Measurements from ENCODE around the gene MBD5.
"Not testable (repeated sequence)": the region's sequence is repeated elsewhere in the genome, so short reads cannot be mapped to it uniquely, and the experiment has no call there.

MBD5 gene

GRCh38 chr2:148021059-148021861 is at the start of gene MBD5:
Gene MBD5, plus strand, starts transcription at chr2:148021091.
- peak; percentile 11 for DNase-seq (ENCODE audit: low spot score)

- DNase-seq (ENCODE audit: low spot score): no peak
These were observed 44.8 kb upstream of the MBD5 start for GRCh38 chr2:147976102-147976501.

GRCh38 chr2:147977679-147978078 is 43.2 kb upstream of the MBD5 start:
- no peak for DNase-seq (ENCODE audit: low spot score)

- no peak for DNase-seq (ENCODE audit: low spot score)
These were observed 39.9 kb upstream of the MBD5 start for GRCh38 chr2:147980940-147981528.

GRCh38 chr2:147989102-147989501 is 31.8 kb upstream of the MBD5 start:
- no peak for DNase-seq (ENCODE audit: low spot score)

- DNase-seq (ENCODE audit: low spot score): peak; percentile 5
These were observed 31.0 kb upstream of the MBD5 start for GRCh38 chr2:147989809-147990403.

GRCh38 chr2:147994965-147995364 is 25.9 kb upstream of the MBD5 start:
- DNase-seq (ENCODE audit: low spot score): not testable (repeated sequence)

- no peak for DNase-seq (ENCODE audit: low spot score)
These were observed 24.1 kb upstream of the MBD5 start for GRCh38 chr2:147996828-147997227.

GRCh38 chr2:147998203-147998602 is 22.7 kb upstream of the MBD5 start:
- DNase-seq (ENCODE audit: low spot score): no peak

- no peak for DNase-seq (ENCODE audit: low spot score)
These were observed 21.8 kb upstream of the MBD5 start for GRCh38 chr2:147999126-147999525.

GRCh38 chr2:148000095-148000494 is 20.8 kb upstream of the MBD5 start:
- DNase-seq (ENCODE audit: low spot score): no peak

- not testable (repeated sequence) for DNase-seq (ENCODE audit: low spot score)
These were observed 18.5 kb upstream of the MBD5 start for GRCh38 chr2:148002420-148002819.

- no peak for DNase-seq (ENCODE audit: low spot score)
These were observed 14.5 kb upstream of the MBD5 start for GRCh38 chr2:148006249-148007007.

GRCh38 chr2:148007219-148007900 is 13.5 kb upstream of the MBD5 start:
- DNase-seq (ENCODE audit: low spot score): no peak

GRCh38 chr2:148008411-148008810 is 12.5 kb upstream of the MBD5 start:
- not testable (repeated sequence) for DNase-seq (ENCODE audit: low spot score)

- DNase-seq (ENCODE audit: low spot score): no peak
These were observed 7.0 kb upstream of the MBD5 start for GRCh38 chr2:148013876-148014275.

GRCh38 chr2:148014616-148015015 is 6.3 kb upstream of the MBD5 start:
- DNase-seq (ENCODE audit: low spot score): no peak

GRCh38 chr2:148020111-148021058 is 506 bp upstream of the MBD5 start, which contains the start of gene ORC4:
Gene ORC4, minus strand, starts transcription at chr2:148020737. Its CDS starts 44,779 bp downstream, at chr2:147975958.
- peak; percentile 64 for DNase-seq (ENCODE audit: low spot score)

- no peak for DNase-seq (ENCODE audit: low spot score)
These were observed 995 bp downstream of the MBD5 start for GRCh38 chr2:148021886-148022285.

GRCh38 chr2:148022351-148022750 is 1.5 kb downstream of the MBD5 start:
- no peak for DNase-seq (ENCODE audit: low spot score)

GRCh38 chr2:148022882-148023281 is 2.0 kb downstream of the MBD5 start:
- no peak for DNase-seq (ENCODE audit: low spot score)

All from HuH-7.5 (cell line).